GM11168 (cell line): Measurements from ENCODE around the gene TMPRSS9.

Experiments
- in situ Hi-C: fragments of 300-500 bp; cut with MboI; formaldehyde crosslinking; loops from one replicate; pipeline ENCODE4 v1.12.0; 2022; ENCODE audit warnings: low sequenced_read_pairs; ENCODE audit not compliant: unreplicated experiment

TMPRSS9 gene

DNA sequence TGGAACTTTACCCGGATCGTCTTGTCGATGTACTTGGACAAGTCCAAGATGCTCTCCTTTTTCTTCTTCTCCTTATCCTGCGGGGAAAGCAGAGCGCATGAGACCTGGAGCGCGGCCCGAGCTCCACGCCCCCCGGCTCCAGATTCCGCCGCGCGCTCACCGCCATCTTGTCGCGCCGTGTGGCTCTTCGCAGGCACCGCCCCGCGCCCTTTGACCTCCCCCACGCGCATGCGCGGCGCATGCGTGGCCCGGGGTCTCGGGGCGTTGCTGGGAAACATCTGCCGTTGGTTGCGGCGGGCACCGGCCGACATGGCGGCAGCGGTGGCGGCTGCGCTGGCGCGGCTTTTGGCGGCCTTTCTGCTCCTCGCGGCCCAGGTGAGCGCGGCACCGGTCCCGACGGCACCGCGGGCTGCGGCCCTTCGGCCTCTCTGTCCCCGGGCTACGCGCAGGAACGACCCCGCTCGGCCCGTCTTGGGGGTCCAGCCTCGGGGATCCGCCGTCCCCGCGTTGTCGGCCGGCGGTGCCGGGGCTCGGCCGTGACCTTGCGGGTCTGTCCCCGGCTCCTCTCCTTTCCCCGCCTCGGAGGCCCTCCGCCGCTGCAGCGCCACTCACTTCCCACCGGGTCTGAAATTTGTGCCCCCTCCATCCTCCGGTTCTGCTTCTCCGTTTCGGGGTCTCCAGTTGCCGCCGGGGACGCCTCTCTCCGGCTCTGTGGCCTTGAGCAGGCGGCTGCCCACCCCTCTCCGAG is 31.5 kb upstream of the TMPRSS9 start, which contains the start of the genes LSM7 and SPPL2B:
LSM7 (minus strand) TSS at position 186 of the 748 bp plus-strand sequence; CDS start at position 166, 20 bp downstream.
SPPL2B (plus strand) TSS at position 284 of the 748 bp plus-strand sequence; CDS start at position 310, 26 bp downstream.
- in situ Hi-C loops = no loop called here

DNA sequence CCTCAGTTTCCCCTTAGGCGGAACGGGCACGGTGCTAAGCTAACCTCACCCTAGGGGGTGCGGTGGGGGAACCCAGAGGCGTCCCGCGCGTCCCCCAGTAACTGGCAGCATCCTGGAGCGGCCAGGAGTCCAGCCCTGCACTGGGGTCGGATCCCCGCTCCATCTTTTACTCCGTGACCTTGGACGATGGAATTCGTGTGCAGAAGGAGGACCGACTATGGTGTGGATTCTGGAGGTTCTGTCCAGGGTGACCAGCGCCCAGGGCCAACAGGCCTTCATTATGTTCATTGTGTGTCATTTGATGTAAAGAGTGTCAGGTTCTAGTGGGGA is 31.0 kb upstream of the TMPRSS9 start:
- in situ Hi-C loops = no loop called here

DNA sequence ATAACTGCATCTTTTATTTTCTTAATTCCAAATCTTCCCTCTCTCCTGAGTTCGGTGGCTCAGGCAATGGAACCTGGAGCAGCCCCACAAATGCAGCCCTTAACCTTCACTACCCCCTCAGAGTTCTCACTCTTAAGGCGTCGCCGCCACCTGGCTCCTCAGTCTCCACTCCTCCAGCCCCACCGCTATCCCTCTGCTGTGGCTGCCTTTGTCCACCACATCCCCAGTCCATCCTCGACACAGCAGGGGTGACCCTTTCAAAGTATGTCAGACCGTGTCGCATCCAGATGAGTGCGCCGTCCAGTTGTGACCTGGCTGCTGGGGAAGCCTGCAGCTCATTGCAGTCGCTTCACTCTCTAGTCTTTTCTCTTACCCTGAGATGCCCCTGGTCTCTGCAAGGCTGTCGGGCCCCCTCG is 30.6 kb upstream of the TMPRSS9 start:
- in situ Hi-C loops = no loop called here

DNA sequence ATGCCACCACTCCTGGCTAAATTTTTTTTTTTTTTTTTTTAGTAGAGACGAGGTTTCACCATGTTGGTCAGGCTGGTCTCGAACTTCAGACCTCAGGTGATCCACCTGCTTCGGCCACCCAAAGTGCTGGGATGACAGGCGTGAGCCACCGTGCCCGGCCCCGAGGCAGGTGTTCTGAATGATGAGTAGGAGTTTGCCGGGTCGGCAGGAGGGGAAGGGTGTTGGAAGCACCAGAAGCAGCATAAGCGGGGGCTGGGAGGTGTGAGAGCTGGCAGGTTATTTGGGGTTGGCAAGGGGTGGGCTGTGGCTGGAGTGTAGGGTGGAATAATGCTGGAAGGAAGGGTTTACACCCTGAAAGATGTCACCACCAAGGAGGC is 29.8 kb upstream of the TMPRSS9 start:
- in situ Hi-C loops = no loop called here

GRCh38 chr19:2330632-2331284 is 29.3 kb upstream of the TMPRSS9 start:
- in situ Hi-C loops = no loop called here

DNA sequence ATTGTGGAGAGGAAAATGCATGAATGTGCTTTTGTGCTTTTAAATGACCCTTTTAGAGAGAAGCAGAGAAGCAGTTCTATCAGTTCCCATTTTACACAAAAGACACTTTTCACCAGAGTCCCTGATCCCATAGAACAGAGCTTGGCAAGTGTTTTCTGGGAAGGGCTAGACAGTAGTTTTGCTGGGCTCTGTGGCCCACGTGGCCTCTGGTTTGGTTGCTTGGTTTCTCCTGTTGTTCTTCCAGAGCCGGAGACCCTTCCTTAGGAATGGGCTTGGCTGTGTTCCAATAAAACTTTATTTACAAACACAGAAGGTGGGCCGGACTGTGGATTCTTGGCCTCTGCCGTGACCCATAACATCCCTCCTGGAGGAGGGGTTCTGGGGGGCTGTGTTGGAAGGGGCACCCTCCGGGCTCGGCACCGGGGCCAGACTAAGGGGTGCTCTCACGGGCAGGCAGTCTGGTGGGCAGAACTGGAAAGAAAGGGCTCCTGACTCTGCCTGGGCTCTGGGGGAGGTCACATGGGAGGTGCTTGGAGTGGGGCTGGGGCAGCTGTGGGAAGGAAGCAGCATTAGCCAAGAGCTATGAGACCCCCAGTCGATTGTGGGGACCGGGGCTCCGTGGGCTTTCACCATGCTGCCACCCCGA is 28.3 kb upstream of the TMPRSS9 start:
- in situ Hi-C loops = no loop called here

GRCh38 chr19:2332341-2333026 is 27.6 kb upstream of the TMPRSS9 start:
- in situ Hi-C loops = no loop called here

GRCh38 chr19:2333027-2333806 is 26.8 kb upstream of the TMPRSS9 start:
- in situ Hi-C loops = no loop called here

GRCh38 chr19:2333807-2334211 is 26.3 kb upstream of the TMPRSS9 start:
- in situ Hi-C loops = no loop called here

DNA sequence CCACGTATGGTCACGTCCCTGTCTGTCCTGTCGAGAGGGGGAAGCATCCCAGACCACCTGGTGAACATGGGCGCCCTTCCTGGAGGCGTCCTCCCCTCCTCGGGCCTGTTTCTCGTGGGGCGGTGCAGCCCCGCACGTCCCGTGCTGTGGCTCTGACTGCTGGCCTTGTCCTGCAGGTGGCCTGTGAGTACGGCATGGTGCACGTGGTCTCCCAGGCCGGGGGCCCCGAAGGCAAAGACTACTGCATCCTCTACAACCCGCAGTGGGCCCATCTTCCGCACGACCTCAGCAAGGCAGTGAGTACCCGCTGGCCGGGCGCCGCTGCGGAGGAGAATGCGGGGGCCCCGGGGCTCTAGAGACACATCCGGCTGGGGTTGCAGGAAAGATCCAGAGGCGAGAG is 25.6 kb upstream of the TMPRSS9 start:
- in situ Hi-C loops = no loop called here

DNA sequence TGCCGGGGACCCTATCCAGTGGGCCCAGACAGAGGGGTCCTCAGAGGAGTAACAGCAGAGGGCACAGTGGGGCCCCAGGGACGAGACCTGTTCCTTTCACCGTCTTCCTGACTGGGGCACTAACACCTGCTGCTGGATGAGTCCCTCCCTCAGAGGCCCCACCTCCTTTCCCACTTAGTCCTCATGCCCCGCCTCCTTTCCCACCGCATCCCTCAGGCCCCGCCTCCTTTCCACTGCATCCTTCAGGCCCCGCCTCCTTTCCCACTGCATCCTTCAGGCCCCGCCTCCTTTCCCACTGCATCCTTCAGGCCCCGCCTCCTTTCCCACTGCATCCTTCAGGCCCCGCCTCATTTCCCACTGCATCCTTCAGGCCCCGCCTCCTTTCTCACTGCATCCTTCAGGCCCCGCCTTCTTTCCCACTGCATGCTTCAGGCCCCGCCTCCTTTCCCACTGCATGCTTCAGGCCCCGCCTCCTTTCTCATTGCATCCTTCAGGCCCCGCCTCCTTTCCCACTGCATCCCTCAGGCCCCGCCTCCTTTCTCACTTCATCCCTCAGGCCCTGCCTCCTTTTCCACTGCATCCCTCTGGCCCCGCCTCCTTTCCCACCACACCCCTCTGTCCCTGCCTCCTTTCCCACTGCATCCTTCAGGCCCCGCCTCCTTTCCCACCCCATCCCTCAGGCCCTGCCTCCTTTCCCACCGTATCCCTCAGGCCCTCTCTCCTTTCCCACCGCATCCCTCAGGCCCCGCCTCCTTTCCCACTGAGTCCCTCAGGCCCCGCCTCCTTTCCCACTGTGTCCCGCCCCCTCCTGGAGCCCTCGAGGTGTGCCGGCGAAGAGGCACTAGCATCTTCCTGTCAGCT is 24.8 kb upstream of the TMPRSS9 start:
- in situ Hi-C loops = no loop called here

- in situ Hi-C loops = no loop called here
Measured at GRCh38 chr19:2335848-2336247, 24.2 kb upstream of the TMPRSS9 start.

GRCh38 chr19:2336528-2337328 is 23.3 kb upstream of the TMPRSS9 start:
- in situ Hi-C loops = no loop called here

DNA sequence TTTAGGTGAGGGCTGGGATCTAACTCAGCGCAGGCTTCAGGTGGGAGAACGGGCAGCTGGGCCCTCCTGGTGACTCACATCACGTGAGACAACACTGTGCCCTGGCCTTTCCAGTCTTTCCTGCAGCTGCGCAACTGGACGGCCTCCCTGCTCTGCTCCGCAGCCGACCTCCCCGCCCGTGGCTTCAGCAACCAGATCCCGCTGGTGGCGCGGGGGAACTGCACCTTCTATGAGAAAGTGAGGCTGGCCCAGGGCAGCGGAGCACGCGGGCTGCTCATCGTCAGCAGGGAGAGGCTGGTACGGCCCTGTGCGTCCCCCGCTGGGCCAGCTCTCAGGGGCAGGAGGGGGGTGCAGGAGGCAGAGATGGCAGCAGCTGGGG is 22.7 kb upstream of the TMPRSS9 start:
- in situ Hi-C loops = no loop called here

DNA sequence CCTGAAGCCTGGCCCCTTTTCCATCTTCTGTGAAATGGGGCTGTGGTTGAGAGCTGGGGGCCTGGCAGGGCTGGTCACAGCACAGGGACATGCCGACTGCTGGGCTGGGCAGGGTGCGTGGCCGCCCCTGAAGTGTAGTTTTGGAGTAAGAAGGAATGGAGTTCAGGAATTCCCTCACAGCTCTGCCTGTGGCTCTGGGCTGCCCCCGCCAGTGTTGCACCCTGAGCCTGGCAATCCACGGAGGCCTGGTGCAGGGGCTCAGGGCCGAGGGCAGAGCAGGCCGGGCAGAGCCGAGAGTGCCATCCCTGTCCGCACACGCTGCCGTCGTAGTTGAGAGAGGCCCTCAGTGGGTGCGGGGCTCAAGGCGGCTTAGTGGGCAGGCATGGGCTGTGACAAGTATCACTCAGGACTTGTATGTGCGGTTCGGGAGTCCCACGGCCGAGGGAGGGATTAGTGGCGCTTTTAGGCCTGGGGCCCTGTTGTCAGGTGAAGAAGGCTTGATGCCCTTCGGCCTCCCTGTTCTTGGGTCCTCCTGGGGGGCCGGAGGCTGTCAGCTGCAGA is 21.9 kb upstream of the TMPRSS9 start:
- in situ Hi-C loops = no loop called here

DNA sequence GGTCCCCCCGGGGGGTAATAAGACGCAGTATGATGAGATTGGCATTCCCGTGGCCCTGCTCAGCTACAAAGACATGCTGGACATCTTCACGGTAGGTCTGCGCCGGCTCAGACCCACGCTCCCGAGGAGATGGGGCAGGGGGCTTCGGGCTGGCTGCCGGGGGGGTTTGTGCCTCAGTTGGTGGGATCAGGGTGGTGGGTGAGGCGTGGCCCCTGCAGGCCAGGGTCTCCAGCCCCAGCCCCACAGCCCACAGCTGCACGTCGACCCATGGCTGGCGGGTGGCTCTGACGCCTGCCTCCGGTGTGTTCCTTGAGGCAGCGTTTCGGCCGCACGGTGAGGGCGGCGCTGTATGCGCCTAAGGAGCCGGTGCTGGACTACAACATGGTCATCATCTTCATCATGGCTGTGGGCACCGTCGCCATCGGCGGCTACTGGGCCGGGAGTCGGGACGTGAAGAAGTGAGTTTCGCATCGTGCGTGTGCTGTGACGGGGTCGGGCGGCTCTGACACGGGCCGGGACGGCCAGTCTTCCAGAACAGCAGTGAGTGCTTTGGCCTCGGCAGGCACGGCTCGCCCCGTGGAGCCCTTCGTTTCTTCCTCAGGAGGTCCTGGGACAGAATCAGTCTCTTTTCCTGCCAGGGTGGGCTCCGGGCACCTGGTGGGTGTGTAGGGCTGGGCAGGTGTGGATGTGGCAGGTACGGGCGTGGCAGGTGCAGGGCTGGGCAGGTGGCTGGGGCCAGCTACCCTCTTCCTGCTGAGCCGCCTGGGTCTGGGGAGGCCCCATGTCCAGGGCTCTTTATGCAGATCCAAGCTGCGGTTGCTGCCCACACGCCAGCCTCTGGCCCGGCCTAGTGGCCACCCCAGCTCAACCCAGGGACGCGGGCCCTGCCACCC is 21.1 kb upstream of the TMPRSS9 start:
- in situ Hi-C loops = no loop called here

- in situ Hi-C loops = no loop called here
Measured at GRCh38 chr19:2339644-2340310, 20.3 kb upstream of the TMPRSS9 start.
